WTC11 (cell line): Measurements from ENCODE around the gene GLG1. TPM values are rescaled to one million over a fixed set of nuclear protein-coding genes. Genes with fewer than 3 reads are reported as not detected.

Source experiments
- ATAC-seq: fragments of 200-7000 bp; cut with Tn5 transposase; 2 replicates; pipeline ENCODE4 v1.10.0; 2021; ENCODE audit warnings: mild to moderate bottlenecking, moderate library complexity
- CTCF ChIA-PET: fragments of 300-600 bp; sonication (Branson Sonifier 250); formaldehyde crosslinking; loops from one replicate; lab custom pipeline; 2021; ENCODE audit warnings: antibody characterized with exemption; lab: Charles Lee
- POLR2A ChIA-PET: fragments of 350-600 bp; sonication (Branson Sonifier 250); formaldehyde crosslinking; loops from one replicate; lab custom pipeline; 2021; ENCODE audit warnings: antibody characterized with exemption; lab: Charles Lee
- DNase-seq: peaks from one replicate; pipeline ENCODE4 v3.0.0; 2021; ENCODE audit warnings: low spot score
- H3K27ac Mint-ChIP-seq: 2 replicates; pipeline ENCODE4 v1.8.0; 2021; ENCODE audit warnings: mixed read lengths
- H3K27me3 Mint-ChIP-seq: 2 replicates; pipeline ENCODE4 v1.8.0; 2021; ENCODE audit warnings: low read depth, mild to moderate bottlenecking, moderate library complexity, mixed read lengths
- H3K36me3 Mint-ChIP-seq: 2 replicates; pipeline ENCODE4 v1.8.0; 2021; ENCODE audit warnings: mixed read lengths
- H3K4me1 Mint-ChIP-seq: 2 replicates; pipeline ENCODE4 v1.8.0; 2022; ENCODE audit warnings: mixed read lengths
- H3K4me3 Mint-ChIP-seq: 2 replicates; pipeline ENCODE4 v1.8.0; 2021; ENCODE audit warnings: mild to moderate bottlenecking, moderate library complexity, mixed read lengths
- H3K9me3 Mint-ChIP-seq: 2 replicates; pipeline ENCODE4 v1.8.0; 2021; ENCODE audit warnings: mixed read lengths
- ATF3 ChIP-seq: sonication (generic); formaldehyde crosslinking; conservative IDR thresholded peaks from 2 replicates; pipeline ENCODE4 v1.8.1; 2022; ENCODE audit warnings: mild to moderate bottlenecking, missing genetic modification reagents
- CREB1 ChIP-seq: sonication (generic); formaldehyde crosslinking; IDR thresholded peaks from 2 replicates; pipeline ENCODE4 v1.8.0; 2023; ENCODE audit warnings: mild to moderate bottlenecking, missing genetic modification reagents
- CREM ChIP-seq: sonication (generic); formaldehyde crosslinking; IDR thresholded peaks from 2 replicates; pipeline ENCODE4 v1.8.1; 2022; ENCODE audit warnings: mild to moderate bottlenecking, missing genetic modification reagents, moderate library complexity
- ELF4 ChIP-seq: sonication (generic); formaldehyde crosslinking; IDR thresholded peaks from 2 replicates; pipeline ENCODE4 v1.8.1; 2022; ENCODE audit warnings: low read depth, mild to moderate bottlenecking, moderate library complexity, missing genetic modification reagents
- ESRRA ChIP-seq: sonication (generic); formaldehyde crosslinking; IDR thresholded peaks from 2 replicates; pipeline ENCODE4 v1.8.1; 2022; ENCODE audit warnings: mild to moderate bottlenecking, missing genetic modification reagents, borderline replicate concordance
- FOXP1 ChIP-seq: sonication (generic); formaldehyde crosslinking; IDR thresholded peaks from 2 replicates; pipeline ENCODE4 v1.8.0; 2022; ENCODE audit warnings: missing genetic modification reagents, mild to moderate bottlenecking, moderate library complexity, borderline replicate concordance
- GABPB1 ChIP-seq: sonication (generic); formaldehyde crosslinking; IDR thresholded peaks from 2 replicates; pipeline ENCODE4 v1.8.1; 2023; ENCODE audit warnings: mild to moderate bottlenecking, missing genetic modification reagents
- GRHL2 ChIP-seq: fragments of 250-450 bp; sonication (Bioruptor Pico); IDR thresholded peaks from 2 replicates; pipeline ENCODE4 v1.8.0; 2022; ENCODE audit warnings: mild to moderate bottlenecking, moderate library complexity; ENCODE audit not compliant: insufficient replicate concordance, severe bottlenecking
- GTF2I ChIP-seq: fragments of 250-450 bp; sonication (Bioruptor Pico); conservative IDR thresholded peaks from 2 replicates; pipeline ENCODE4 v1.4.0; 2021; ENCODE audit warnings: mild to moderate bottlenecking
- IRF2 ChIP-seq: sonication (generic); formaldehyde crosslinking; IDR thresholded peaks from 2 replicates; pipeline ENCODE4 v1.8.0; 2022; ENCODE audit warnings: low read depth, missing genetic modification reagents, borderline replicate concordance
- JUN ChIP-seq: sonication (generic); formaldehyde crosslinking; IDR thresholded peaks from 2 replicates; pipeline ENCODE4 v1.8.0; 2023; ENCODE audit warnings: mild to moderate bottlenecking, missing genetic modification reagents
- KAT7 ChIP-seq: sonication (generic); formaldehyde crosslinking; IDR thresholded peaks from 2 replicates; pipeline ENCODE4 v1.8.1; 2023; ENCODE audit warnings: missing genetic modification reagents, mild to moderate bottlenecking, borderline replicate concordance
- MYBL2 ChIP-seq: sonication (generic); formaldehyde crosslinking; IDR thresholded peaks from 2 replicates; pipeline ENCODE4 v1.8.1; 2023; ENCODE audit warnings: mild to moderate bottlenecking, moderate library complexity, missing genetic modification reagents
- NFE2L1 ChIP-seq: sonication (generic); formaldehyde crosslinking; IDR thresholded peaks from 2 replicates; pipeline ENCODE4 v1.8.1; 2023; ENCODE audit warnings: missing genetic modification reagents
- NR1H2 ChIP-seq: sonication (generic); formaldehyde crosslinking; IDR thresholded peaks from 2 replicates; pipeline ENCODE4 v1.9.0; 2021; ENCODE audit warnings: mild to moderate bottlenecking, moderate library complexity, missing genetic modification reagents
- SMAD3 ChIP-seq: sonication (generic); formaldehyde crosslinking; IDR thresholded peaks from 2 replicates; pipeline ENCODE4 v1.8.0; 2022; ENCODE audit warnings: missing genetic modification reagents, mild to moderate bottlenecking, borderline replicate concordance
- SP1 ChIP-seq: sonication (generic); formaldehyde crosslinking; conservative IDR thresholded peaks from 2 replicates; pipeline ENCODE4 v1.8.1; 2022; ENCODE audit warnings: missing genetic modification reagents
- STAT6 ChIP-seq: sonication (generic); formaldehyde crosslinking; conservative IDR thresholded peaks from 2 replicates; pipeline ENCODE4 v1.8.1; 2023; ENCODE audit warnings: mild to moderate bottlenecking, low read depth, missing genetic modification reagents, moderate library complexity
- ZMAT4 ChIP-seq: fragments of 250-450 bp; sonication (Bioruptor Pico); IDR thresholded peaks from 2 replicates; pipeline ENCODE4 v1.9.0; 2021; ENCODE audit warnings: mild to moderate bottlenecking
- ZNF121 ChIP-seq: sonication (generic); formaldehyde crosslinking; IDR thresholded peaks from 2 replicates; pipeline ENCODE4 v1.8.0; 2023; ENCODE audit warnings: missing genetic modification reagents
- ZNF138 ChIP-seq: sonication (generic); formaldehyde crosslinking; conservative IDR thresholded peaks from 2 replicates; pipeline ENCODE4 v1.8.1; 2022; ENCODE audit warnings: mild to moderate bottlenecking, moderate library complexity, missing genetic modification reagents
- ZNF416 ChIP-seq: fragments of 250-450 bp; sonication (Bioruptor Pico); IDR thresholded peaks from 2 replicates; pipeline ENCODE4 v1.9.0; 2021; ENCODE audit warnings: mild to moderate bottlenecking, inconsistent platforms
- ZNF512 ChIP-seq: sonication (generic); formaldehyde crosslinking; IDR thresholded peaks from 2 replicates; pipeline ENCODE4 v1.8.1; 2022; ENCODE audit warnings: missing genetic modification reagents, borderline replicate concordance
- total RNA-seq: library from RNA; stranded (reverse); gene quantifications from 3 replicates; pipeline ENCODE4 v1.2.3, GENCODE V29; 2021
- TF ChIP-seq, protein P1 (sequence below): sonication (generic); formaldehyde crosslinking; IDR thresholded peaks from 2 replicates; pipeline ENCODE4 v1.8.0; 2023; ENCODE audit warnings: missing genetic modification reagents
- TF ChIP-seq, protein P2 (sequence below): sonication (generic); formaldehyde crosslinking; IDR thresholded peaks from 2 replicates; pipeline ENCODE4 v1.8.0; 2022; ENCODE audit warnings: mild to moderate bottlenecking, missing genetic modification reagents
- TF ChIP-seq, protein P3 (sequence below): sonication (generic); formaldehyde crosslinking; IDR thresholded peaks from 2 replicates; pipeline ENCODE4 v1.8.1; 2022; ENCODE audit warnings: mild to moderate bottlenecking, moderate library complexity, missing genetic modification reagents

The GLG1 gene
- total RNA-seq, 1 experiment from 2014 or later = 156 TPM

GRCh38 chr16:74487634-74488495 lies 119.0 kb downstream of the GLG1 start:
- CTCF ChIA-PET = no interaction called here
- H3K4me3 Mint-ChIP-seq = no peak overlapping the region
- H3K27ac Mint-ChIP-seq = peak overlapping the region; percentile 25; the same call in 1 of the 2 replicates
- peaks cover 59% of the 10 kb centered on the region for H3K36me3 Mint-ChIP-seq
- POLR2A ChIA-PET = no interaction called here
- no peaks in the 10 kb centered on the region for H3K27me3 Mint-ChIP-seq
- no peak for ATAC-seq
- DNase-seq = no peak
- no peaks in the 10 kb centered on the region for H3K9me3 Mint-ChIP-seq
- no peaks in the 10 kb centered on the region for H3K4me1 Mint-ChIP-seq
- TF ChIP-seq, protein P1, sequence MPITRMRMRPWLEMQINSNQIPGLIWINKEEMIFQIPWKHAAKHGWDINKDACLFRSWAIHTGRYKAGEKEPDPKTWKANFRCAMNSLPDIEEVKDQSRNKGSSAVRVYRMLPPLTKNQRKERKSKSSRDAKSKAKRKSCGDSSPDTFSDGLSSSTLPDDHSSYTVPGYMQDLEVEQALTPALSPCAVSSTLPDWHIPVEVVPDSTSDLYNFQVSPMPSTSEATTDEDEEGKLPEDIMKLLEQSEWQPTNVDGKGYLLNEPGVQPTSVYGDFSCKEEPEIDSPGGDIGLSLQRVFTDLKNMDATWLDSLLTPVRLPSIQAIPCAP (CRISPR knock-in tag) = no peak
- TF ChIP-seq CREM = no peak
- no peak for TF ChIP-seq FOXP1 (CRISPR knock-in tag)
- TF ChIP-seq GTF2I (CRISPR knock-in tag) = no peak
- TF ChIP-seq, protein P2, sequence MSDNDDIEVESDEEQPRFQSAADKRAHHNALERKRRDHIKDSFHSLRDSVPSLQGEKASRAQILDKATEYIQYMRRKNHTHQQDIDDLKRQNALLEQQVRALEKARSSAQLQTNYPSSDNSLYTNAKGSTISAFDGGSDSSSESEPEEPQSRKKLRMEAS (CRISPR knock-in tag) = no peak
- TF ChIP-seq, protein P3, sequence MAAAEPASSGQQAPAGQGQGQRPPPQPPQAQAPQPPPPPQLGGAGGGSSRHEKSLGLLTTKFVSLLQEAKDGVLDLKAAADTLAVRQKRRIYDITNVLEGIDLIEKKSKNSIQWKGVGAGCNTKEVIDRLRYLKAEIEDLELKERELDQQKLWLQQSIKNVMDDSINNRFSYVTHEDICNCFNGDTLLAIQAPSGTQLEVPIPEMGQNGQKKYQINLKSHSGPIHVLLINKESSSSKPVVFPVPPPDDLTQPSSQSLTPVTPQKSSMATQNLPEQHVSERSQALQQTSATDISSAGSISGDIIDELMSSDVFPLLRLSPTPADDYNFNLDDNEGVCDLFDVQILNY (CRISPR knock-in tag) = no peak
- no peak for TF ChIP-seq IRF2
- TF ChIP-seq GABPB1 (CRISPR knock-in tag) = no peak
- TF ChIP-seq ESRRA (CRISPR knock-in tag) = no peak
- TF ChIP-seq ZNF416 (CRISPR knock-in tag) = no peak

GRCh38 chr16:74485916-74486315 lies 121.0 kb downstream of the GLG1 start:
- H3K27me3 Mint-ChIP-seq = no peaks in the 10 kb centered on the region
- CTCF ChIA-PET = no interaction called here
- POLR2A ChIA-PET = no interaction called here
- no peak overlapping the region for H3K4me3 Mint-ChIP-seq
- no peaks in the 10 kb centered on the region for H3K9me3 Mint-ChIP-seq
- H3K27ac Mint-ChIP-seq = no peak overlapping the region
- ATAC-seq = no peak
- no peak for DNase-seq
- H3K36me3 Mint-ChIP-seq = peaks cover 53% of the 10 kb centered on the region
- TF ChIP-seq CREB1 (CRISPR knock-in tag) (no peak), ELF4 (CRISPR knock-in tag) (no peak), ESRRA (CRISPR knock-in tag) (no peak), MYBL2 (CRISPR knock-in tag) (no peak), FOXP1 (CRISPR knock-in tag) (no peak), SMAD3 (CRISPR knock-in tag) (no peak), ZNF121 (CRISPR knock-in tag) (no peak), NFE2L1 (CRISPR knock-in tag) (no peak), GRHL2 (CRISPR knock-in tag) (no peak), KAT7 (CRISPR knock-in tag) (no peak), NR1H2 (no peak), SP1 (CRISPR knock-in tag) (no peak), ZNF138 (no peak), ATF3 (CRISPR knock-in tag) (no peak), ZMAT4 (CRISPR knock-in tag) (no peak), STAT6 (CRISPR knock-in tag) (no peak), JUN (no peak), ZNF512 (CRISPR knock-in tag) (no peak)
- no peaks in the 10 kb centered on the region for H3K4me1 Mint-ChIP-seq
